SK-N-SH treated with all-trans-retinoic acid at 6 μM for 48 hours (cell line): ENCODE measurements around the gene RUSC1.
"Not testable (repeated sequence)": the region's sequence is repeated elsewhere in the genome, so short reads cannot be mapped to it uniquely, and the experiment has no call there.

Experiments used
- ISL1 ChIP-seq: fragments of 250-450 bp; sonication (Bioruptor Pico); IDR thresholded peaks from 2 replicates; pipeline ENCODE4 v2.1.2; 2022; ENCODE audit warnings: mild to moderate bottlenecking, moderate library complexity
- OSR1 ChIP-seq: fragments of 250-450 bp; sonication (Bioruptor Pico); IDR thresholded peaks from 2 replicates; pipeline ENCODE4 v1.8.0; 2022; ENCODE audit warnings: moderate library complexity, mild to moderate bottlenecking, inconsistent platforms
- ZC3H10 ChIP-seq: fragments of 250-450 bp; sonication (Bioruptor Pico); IDR thresholded peaks from 2 replicates; pipeline ENCODE4 v1.5.1; 2021; ENCODE audit warnings: mild to moderate bottlenecking, moderate library complexity
- ZNF565 ChIP-seq: fragments of 450-650 bp; formaldehyde crosslinking; conservative IDR thresholded peaks from 2 replicates; pipeline ENCODE4 v1.5.0; 2020; ENCODE audit warnings: low read depth, mild to moderate bottlenecking, moderate library complexity

GRCh38 chr1:155328856-155329255 lies 8.2 kb downstream of the RUSC1 start:
- not testable (repeated sequence) for TF ChIP-seq OSR1 (CRISPR knock-in tag); ZC3H10 (CRISPR knock-in tag); ISL1; ZNF565 (CRISPR knock-in tag)
